H9 (cell line): ENCODE results near the gene ZNRF3. TPM values are rescaled to one million over a fixed set of nuclear protein-coding genes. Genes with fewer than 3 reads are reported as not detected.
A peak's percentile ranks its signal among the peaks of the same experiment; 100 is the strongest.
"Not testable (repeated sequence)": the region's sequence is repeated elsewhere in the genome, so short reads cannot be mapped to it uniquely, and the experiment has no call there.

Experiments used
- DNase-seq: peaks from one replicate; pipeline ENCODE4 v3.0.0-alpha.2; 2017
- H2AFZ ChIP-seq: one replicate; pipeline ENCODE4 v1.6.1; 2013; ENCODE audit warnings: mild to moderate bottlenecking, low read length, control low read depth, moderate library complexity
- H2AK5ac ChIP-seq: 2 replicates; pipeline ENCODE4 v1.6.1; 2013; ENCODE audit warnings: low read length, control low read depth, mixed read lengths; ENCODE audit not compliant: insufficient read length
- H2BK120ac ChIP-seq: one replicate; pipeline ENCODE4 v1.6.1; 2013; ENCODE audit warnings: low read depth, mild to moderate bottlenecking, low read length, control low read depth, inconsistent platforms; ENCODE audit not compliant: poor library complexity, severe bottlenecking
- H2BK12ac ChIP-seq: 2 replicates; pipeline ENCODE4 v1.6.1; 2013; ENCODE audit warnings: low read length, control low read depth, mixed read lengths, low read depth; ENCODE audit not compliant: insufficient read length
- H2BK15ac ChIP-seq: 2 replicates; pipeline ENCODE4 v1.6.1; 2013; ENCODE audit warnings: low read depth, low read length, control low read depth
- H2BK20ac ChIP-seq: one replicate; pipeline ENCODE4 v1.6.1; 2013; ENCODE audit warnings: low read depth, mild to moderate bottlenecking, low read length, control low read depth, inconsistent platforms; ENCODE audit not compliant: poor library complexity, severe bottlenecking
- H2BK5ac ChIP-seq: 2 replicates; pipeline ENCODE4 v1.6.1; 2013; ENCODE audit warnings: low read length, control low read depth, mixed read lengths; ENCODE audit not compliant: insufficient read length
- H3K14ac ChIP-seq: 2 replicates; pipeline ENCODE4 v1.6.1; 2013; ENCODE audit warnings: low read length, control low read depth; ENCODE audit not compliant: insufficient read depth
- H3K18ac ChIP-seq: 2 replicates; pipeline ENCODE4 v1.6.1; 2013; ENCODE audit warnings: low read depth, mild to moderate bottlenecking, mixed read lengths, low read length, control low read depth; ENCODE audit not compliant: insufficient read length
- H3K23ac ChIP-seq: 2 replicates; pipeline ENCODE4 v1.6.1; 2013; ENCODE audit warnings: low read length, control low read depth, mixed read lengths, low read depth; ENCODE audit not compliant: insufficient read length
- H3K23me2 ChIP-seq: 2 replicates; pipeline ENCODE4 v1.6.1; 2013; ENCODE audit warnings: low read depth, mild to moderate bottlenecking, mixed read lengths, low read length, control low read depth; ENCODE audit not compliant: insufficient read length, poor library complexity, severe bottlenecking
- H3K27ac ChIP-seq: 2 replicates; pipeline ENCODE4 v1.5.1; 2013; ENCODE audit warnings: low read length, control low read depth, mixed read lengths, low read depth; ENCODE audit not compliant: insufficient read length
- H3K27me3 ChIP-seq: 2 replicates; pipeline ENCODE4 v1.6.1; 2013; ENCODE audit warnings: low read length, control low read depth, inconsistent platforms; ENCODE audit not compliant: insufficient read depth
- H3K4ac ChIP-seq: 2 replicates; pipeline ENCODE4 v1.6.1; 2013; ENCODE audit warnings: low read depth, mild to moderate bottlenecking, control low read depth, inconsistent platforms, low read length, moderate library complexity
- H3K4me1 ChIP-seq: 2 replicates; pipeline ENCODE4 v1.6.1; 2013; ENCODE audit warnings: low read length, control low read depth, inconsistent platforms; ENCODE audit not compliant: insufficient read depth
- H3K4me2 ChIP-seq: 2 replicates; pipeline ENCODE4 v1.6.1; 2013; ENCODE audit warnings: low read length, control low read depth, mixed read lengths; ENCODE audit not compliant: insufficient read length, insufficient read depth
- H3K56ac ChIP-seq: 2 replicates; pipeline ENCODE4 v1.6.1; 2013; ENCODE audit warnings: low read depth, mild to moderate bottlenecking, mixed read lengths, low read length, control low read depth; ENCODE audit not compliant: insufficient read length
- H3K79me1 ChIP-seq: 2 replicates; pipeline ENCODE4 v1.6.1; 2013; ENCODE audit warnings: low read depth, mild to moderate bottlenecking, moderate library complexity, low read length, control low read depth, inconsistent platforms; ENCODE audit not compliant: insufficient read depth, poor library complexity, severe bottlenecking
- H3K79me2 ChIP-seq: 2 replicates; pipeline ENCODE4 v1.6.1; 2013; ENCODE audit warnings: low read length, control low read depth, inconsistent platforms; ENCODE audit not compliant: insufficient read depth
- H3K9ac ChIP-seq: 2 replicates; pipeline ENCODE4 v1.6.1; 2013; ENCODE audit warnings: low read length, control low read depth, mixed read lengths; ENCODE audit not compliant: insufficient read length; ENCODE audit errors: extremely low read depth
- H3K9me3 ChIP-seq: one replicate; pipeline ENCODE4 v1.6.1; 2013; ENCODE audit warnings: low read depth, low read length, inconsistent platforms; ENCODE audit not compliant: control insufficient read depth
- H3T11ph ChIP-seq: one replicate; pipeline ENCODE4 v1.6.1; 2013; ENCODE audit warnings: mild to moderate bottlenecking, low read length, control low read depth, inconsistent platforms
- H4K20me1 ChIP-seq: one replicate; pipeline ENCODE4 v1.6.1; 2013; ENCODE audit not compliant: control insufficient read depth, insufficient read length, insufficient read depth
- H4K5ac ChIP-seq: 2 replicates; pipeline ENCODE4 v1.6.1; 2013; ENCODE audit warnings: low read depth, mild to moderate bottlenecking, mixed read lengths, low read length, control low read depth; ENCODE audit not compliant: insufficient read length
- H4K8ac ChIP-seq: replicated peaks from 2 replicates; pipeline ENCODE4 v1.6.1; 2013; ENCODE audit warnings: low read length, control low read depth, mixed read lengths, low read depth; ENCODE audit not compliant: insufficient read length
- H4K91ac ChIP-seq: 2 replicates; pipeline ENCODE4 v1.6.1; 2013; ENCODE audit warnings: low read depth, mild to moderate bottlenecking, moderate library complexity, mixed read lengths, low read length, control low read depth; ENCODE audit not compliant: insufficient read length
- H3K27ac Mint-ChIP-seq, 3 experiments: 2 replicates in 2 of 3; 3 replicates in 1 of 3; pipeline ENCODE4 v1.8.0; 2020 to 2021; ENCODE audit warnings: mixed read lengths in 3 of 3, mild to moderate bottlenecking in 1 of 3, moderate library complexity in 1 of 3
- H3K27me3 Mint-ChIP-seq: 2 replicates; pipeline ENCODE4 v1.8.0; 2021; ENCODE audit warnings: low read depth, mild to moderate bottlenecking, moderate library complexity, mixed read lengths
- H3K36me3 Mint-ChIP-seq, 3 experiments: 2 replicates in 2 of 3; 3 replicates in 1 of 3; pipeline ENCODE4 v1.8.0; 2020 to 2021; ENCODE audit warnings: low read depth in 3 of 3, mixed read lengths in 3 of 3; ENCODE audit not compliant: insufficient read depth in 1 of 3
- H3K4me1 Mint-ChIP-seq, 2 experiments: 2 replicates each; pipeline ENCODE4 v1.8.0; 2020; ENCODE audit warnings: mixed read lengths in 2 of 2
- H3K4me3 Mint-ChIP-seq, 2 experiments: 2 replicates in 1 of 2; 3 replicates in 1 of 2; pipeline ENCODE4 v1.8.0; 2020 to 2021; ENCODE audit warnings: mild to moderate bottlenecking in 2 of 2, mixed read lengths in 2 of 2, moderate library complexity in 1 of 2
- H3K9me3 Mint-ChIP-seq, 2 experiments: 2 replicates in 1 of 2; 3 replicates in 1 of 2; pipeline ENCODE4 v1.8.0; 2020; ENCODE audit warnings: mild to moderate bottlenecking in 2 of 2, mixed read lengths in 2 of 2, moderate library complexity in 1 of 2
- CTCF ChIP-seq: fragments of 200-600 bp; sonication (generic); conservative IDR thresholded peaks from 3 replicates; pipeline ENCODE4 v1.8.0; 2021; ENCODE audit warnings: antibody characterized with exemption, mild to moderate bottlenecking
- WGBS: extraction: QIAGEN DNeasy Blood & Tissue Kit; methylation state at CpG from one replicate; pipeline ENCODE4 v1.1.7; 2013; ENCODE audit warnings: missing lambda C conversion rate, low lambda C conversion rate, mixed read lengths; ENCODE audit not compliant: insufficient read length; ENCODE audit errors: extremely low coverage; 5-methylcytosine and 5-hydroxymethylcytosine counted together
- total RNA-seq: library from RNA; stranded (reverse); gene quantifications from 2 replicates; pipeline ENCODE4 v1.2.1, GENCODE V29; 2021

Gene ZNRF3
- total RNA-seq, 1 experiment from 2014 or later, result 20.6 TPM

GRCh38 chr22:28867191-28867590 lies 16.2 kb upstream of the ZNRF3 start:
- Histone ChIP-seq H3K18ac (no peak overlapping the region), H3K4me1 (no peaks in the 10 kb centered on the region), H2BK5ac (no peak overlapping the region), H2AFZ (no peak overlapping the region), H3K27ac (no peak overlapping the region), H2BK12ac (no peak overlapping the region), H3K9ac (no peak overlapping the region), H4K5ac (no peak overlapping the region), H2BK20ac (no peak overlapping the region), H3K4me2 (no peak overlapping the region), H4K20me1 (no peaks in the 10 kb centered on the region), H3K9me3 (no peaks in the 10 kb centered on the region), H3K79me1 (no peaks in the 10 kb centered on the region), H3T11ph (no peak overlapping the region), H3K27me3 (no peaks in the 10 kb centered on the region), H2BK120ac (no peak overlapping the region), H3K23me2 (no peaks in the 10 kb centered on the region), H4K91ac (no peak overlapping the region), H3K23ac (no peak overlapping the region), H3K79me2 (no peaks in the 10 kb centered on the region), H2AK5ac (no peak overlapping the region), H3K14ac (no peak overlapping the region), H2BK15ac (no peak overlapping the region), H3K4ac (no peak overlapping the region), H4K8ac (no peak overlapping the region), H3K56ac (no peak overlapping the region)
- H3K4me1 Mint-ChIP-seq, result no peaks in the 10 kb centered on the region
- peaks cover 4% of the 10 kb centered on the region; the same call in 1 of the 2 replicates for H3K27me3 Mint-ChIP-seq
- H3K9me3 Mint-ChIP-seq, result no peaks in the 10 kb centered on the region; a peak in 1 of 5 replicates
- H3K36me3 Mint-ChIP-seq, result no peaks in the 10 kb centered on the region; a peak in 1 of 7 replicates
- H3K4me3 Mint-ChIP-seq, result no peak overlapping the region
- no CpG with 5 or more reads among the region's 3 CpGs for WGBS
- no peak for DNase-seq
- 0 out of 7 replicates have a peak overlapping the region, but pooled peaks of 1 of the 3 experiments have one; percentile 16 for H3K27ac Mint-ChIP-seq
- no peak for TF ChIP-seq CTCF

GRCh38 chr22:28868389-28868788 lies 15.0 kb upstream of the ZNRF3 start:
- not testable (repeated sequence) for H2BK20ac ChIP-seq, H3K9me3 ChIP-seq, H3K56ac ChIP-seq, H2BK120ac ChIP-seq, H3K79me2 ChIP-seq, H2AK5ac ChIP-seq, H3K23me2 ChIP-seq, H4K91ac ChIP-seq, H3K27ac Mint-ChIP-seq, H3K9ac ChIP-seq, H3T11ph ChIP-seq, H2AFZ ChIP-seq, H2BK5ac ChIP-seq, H3K4me2 ChIP-seq, DNase-seq, H3K9me3 Mint-ChIP-seq, H3K18ac ChIP-seq, H3K4me1 Mint-ChIP-seq, H3K27ac ChIP-seq, H4K5ac ChIP-seq, H3K4ac ChIP-seq, H3K14ac ChIP-seq, H3K4me3 Mint-ChIP-seq, H3K27me3 Mint-ChIP-seq, H3K4me1 ChIP-seq, H4K8ac ChIP-seq, H3K36me3 Mint-ChIP-seq, H4K20me1 ChIP-seq, H3K23ac ChIP-seq, H3K79me1 ChIP-seq, H2BK15ac ChIP-seq, H2BK12ac ChIP-seq, H3K27me3 ChIP-seq
- no CpG with 5 or more reads among the region's 8 CpGs for WGBS
